H1 (cell line): ENCODE measurements around the gene INSYN1. TPM values are rescaled to one million over a fixed set of nuclear protein-coding genes. Genes with fewer than 3 reads are reported as not detected.

Source experiments
- BACH1 ChIP-seq: IDR thresholded peaks from 2 replicates; pipeline ENCODE4 v1.6.1; 2012; ENCODE audit warnings: low read length, improper control_type of control experiment
- EGR1 ChIP-seq: IDR thresholded peaks from 2 replicates; pipeline ENCODE4 v1.6.1; 2011; ENCODE audit warnings: low read depth, low read length, borderline replicate concordance
- JUN ChIP-seq: IDR thresholded peaks from 2 replicates; pipeline ENCODE4 v1.6.1; 2011; ENCODE audit warnings: low read depth, mild to moderate bottlenecking, improper control_type of control experiment, low read length
- NANOG ChIP-seq: IDR thresholded peaks from 2 replicates; pipeline ENCODE4 v1.6.1; 2011; ENCODE audit warnings: low read length, low read depth, mild to moderate bottlenecking, inconsistent platforms; ENCODE audit not compliant: insufficient read depth, poor library complexity, severe bottlenecking
- polyA plus RNA-seq, 7 experiments: library from polyadenylated mRNA; depleted of rRNA in 3 of 7; stranded (reverse) in 5 of 7; unstranded in 2 of 7; fragments of >200 nt in 5 of 7; fragments of 200-250 nt in 2 of 7; gene quantifications; 1 replicate in 5 of 7; 2 replicates in 1 of 7; 4 replicates in 1 of 7; pipeline versions ENCODE4 v1.2.1 to v1.2.3, GENCODE V29; 2011 to 2013; ENCODE audit warnings: missing spikeins in 2 of 7, mixed read lengths in 2 of 7
- total RNA-seq: library from RNA; stranded (reverse); fragmentation: NEBNext Ultra II Directional; extraction: Animal tissue kit (Norgen Biotek cat#: 25700); gene quantifications from 2 replicates; pipeline ENCODE4 v1.2.1, GENCODE V29; 2021

INSYN1 gene
- total and polyA plus RNA-seq, 2 of the 8 experiments (the other 6 are each of a cell fraction or from before 2014, with no cell fraction given) = 7.2 to 10.2 TPM

DNA sequence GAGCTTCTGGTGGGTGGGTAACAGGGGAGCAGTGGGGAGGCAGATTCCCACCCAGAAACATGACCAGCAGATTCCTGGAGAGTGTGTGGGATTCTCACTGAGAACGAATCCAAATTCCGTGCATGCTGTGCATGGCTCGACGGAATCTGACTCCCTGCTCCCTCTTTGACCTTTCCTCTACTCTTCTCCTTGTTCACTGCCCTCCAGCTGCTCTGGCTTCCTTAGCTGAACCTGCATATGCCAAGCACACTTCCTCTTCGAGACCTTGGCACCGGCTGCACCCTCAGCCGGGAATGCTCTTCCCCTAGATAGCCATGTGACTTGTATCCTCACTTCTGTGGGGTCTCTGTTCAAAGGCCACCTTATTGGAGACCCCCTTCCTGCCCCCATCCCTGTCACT, 6.3 kb downstream of the INSYN1 start (continued):
- TF ChIP-seq BACH1 = no peak
- no peak for TF ChIP-seq EGR1
- no peak for TF ChIP-seq NANOG
- TF ChIP-seq JUN = no peak
